Measurements from ENCODE around the gene PSME2. TPM values are rescaled to one million over a fixed set of nuclear protein-coding genes. Genes with fewer than 3 reads are reported as not detected.

Gene PSME2
- total RNA-seq, 1 experiment from 2014 or later = 126 TPM

DNA sequence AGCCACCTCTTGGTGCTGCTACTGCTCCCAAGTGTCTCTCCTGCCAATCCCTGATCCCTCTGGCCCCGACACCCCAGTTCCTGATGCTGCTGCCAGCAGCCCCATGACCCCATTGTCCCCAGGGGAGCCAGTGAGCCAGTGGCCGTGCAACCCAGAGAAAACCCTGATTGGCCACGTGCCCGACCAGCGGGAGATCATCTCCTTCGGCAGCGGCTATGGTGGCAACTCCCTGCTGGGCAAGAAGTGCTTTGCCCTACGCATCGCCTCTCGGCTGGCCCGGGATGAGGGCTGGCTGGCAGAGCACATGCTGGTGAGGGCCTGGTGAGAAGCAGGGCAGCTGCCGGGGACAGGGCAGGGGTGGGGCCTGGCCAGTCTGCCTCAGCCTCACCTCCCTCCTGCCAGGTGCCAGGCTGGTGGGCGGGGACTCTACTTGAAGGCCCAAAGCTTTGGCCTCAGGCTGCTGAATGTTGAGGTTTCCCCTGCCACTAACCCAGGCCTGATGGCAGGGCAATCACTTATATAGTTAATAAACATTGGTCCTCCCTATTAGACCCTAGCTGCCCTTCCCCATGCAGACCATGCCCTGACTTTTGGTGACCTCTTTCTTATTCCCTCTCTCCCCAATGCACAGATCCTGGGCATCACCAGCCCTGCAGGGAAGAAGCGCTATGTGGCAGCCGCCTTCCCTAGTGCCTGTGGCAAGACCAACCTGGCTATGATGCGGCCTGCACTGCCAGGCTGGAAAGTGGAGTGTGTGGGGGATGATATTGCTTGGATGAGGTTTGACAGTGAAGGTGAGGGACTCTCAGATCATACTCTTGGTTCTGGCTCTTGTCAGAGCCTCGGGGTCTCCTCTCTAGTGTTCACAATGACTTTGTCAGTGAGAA, 47.2 kb downstream of the PSME2 start:
- Histone ChIP-seq H2BK5ac (ENCODE audit: insufficient read length, low read length) (no peak overlapping the region), H3T11ph (ENCODE audit: low read length) (no peak overlapping the region)
- H3K4me1 Mint-ChIP-seq = peaks cover 10 to 16% of the 10 kb centered on the region in 2 experiments

More for the DNA sequence above, 47.2 kb downstream of the PSME2 start:
- no CpG with 5 or more reads among the region's 17 CpGs for WGBS (ENCODE audit: extremely low coverage, insufficient read length, low lambda C conversion rate)
- H3K23ac ChIP-seq (ENCODE audit: insufficient read length, low read depth, low read length) = no peak overlapping the region
- H2AFZ ChIP-seq (ENCODE audit: low read length) = no peak overlapping the region
- no peak overlapping the region for H3K27ac ChIP-seq (ENCODE audit: insufficient read length, low read depth, low read length)
- Mint-ChIP-seq H3K4me3 (no peak overlapping the region; a peak in 1 of 5 replicates), H3K27me3 (ENCODE audit: low read depth) (no peaks in the 10 kb centered on the region; the same call in 1 of the 2 replicates), H3K36me3 (ENCODE audit: insufficient read depth in 1 of 3, low read depth in 3 of 3) (peaks cover 63 to 80% (median 68%) of the 10 kb centered on the region in 3 experiments), H3K9me3 (peaks cover 10 to 13% of the 10 kb centered on the region in 2 experiments), H3K27ac (no peak overlapping the region; a peak in 1 of 7 replicates)
- DNase-seq = no peak
- no peak overlapping the region for H2BK15ac ChIP-seq (ENCODE audit: low read depth, low read length)
- no peak overlapping the region for H3K14ac ChIP-seq (ENCODE audit: insufficient read depth, low read length)
- TF ChIP-seq, protein P1, sequence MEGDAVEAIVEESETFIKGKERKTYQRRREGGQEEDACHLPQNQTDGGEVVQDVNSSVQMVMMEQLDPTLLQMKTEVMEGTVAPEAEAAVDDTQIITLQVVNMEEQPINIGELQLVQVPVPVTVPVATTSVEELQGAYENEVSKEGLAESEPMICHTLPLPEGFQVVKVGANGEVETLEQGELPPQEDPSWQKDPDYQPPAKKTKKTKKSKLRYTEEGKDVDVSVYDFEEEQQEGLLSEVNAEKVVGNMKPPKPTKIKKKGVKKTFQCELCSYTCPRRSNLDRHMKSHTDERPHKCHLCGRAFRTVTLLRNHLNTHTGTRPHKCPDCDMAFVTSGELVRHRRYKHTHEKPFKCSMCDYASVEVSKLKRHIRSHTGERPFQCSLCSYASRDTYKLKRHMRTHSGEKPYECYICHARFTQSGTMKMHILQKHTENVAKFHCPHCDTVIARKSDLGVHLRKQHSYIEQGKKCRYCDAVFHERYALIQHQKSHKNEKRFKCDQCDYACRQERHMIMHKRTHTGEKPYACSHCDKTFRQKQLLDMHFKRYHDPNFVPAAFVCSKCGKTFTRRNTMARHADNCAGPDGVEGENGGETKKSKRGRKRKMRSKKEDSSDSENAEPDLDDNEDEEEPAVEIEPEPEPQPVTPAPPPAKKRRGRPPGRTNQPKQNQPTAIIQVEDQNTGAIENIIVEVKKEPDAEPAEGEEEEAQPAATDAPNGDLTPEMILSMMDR (conservative IDR thresholded peaks at IDR 0.05) = no peak
- no peak overlapping the region for H3K9ac ChIP-seq (ENCODE audit: extremely low read depth, insufficient read length, low read length)
- H2AK5ac ChIP-seq (ENCODE audit: insufficient read length, low read length) = no peak overlapping the region
- H4K8ac ChIP-seq (replicated peaks; ENCODE audit: insufficient read length, low read depth, low read length) = no peak overlapping the region
- peaks cover 6% of the 10 kb centered on the region for H3K23me2 ChIP-seq (ENCODE audit: insufficient read length, low read depth, low read length, poor library complexity, severe bottlenecking)
- no peak overlapping the region for H2BK12ac ChIP-seq (ENCODE audit: insufficient read length, low read depth, low read length)
- H3K79me2 ChIP-seq (ENCODE audit: insufficient read depth, low read length) = no peaks in the 10 kb centered on the region; the same call in 1 of the 2 replicates
- H3K27me3 ChIP-seq (ENCODE audit: insufficient read depth, low read length) = no peaks in the 10 kb centered on the region
- no peak overlapping the region for H2BK120ac ChIP-seq (ENCODE audit: low read depth, low read length, poor library complexity, severe bottlenecking)
- no peak overlapping the region for H3K18ac ChIP-seq (ENCODE audit: insufficient read length, low read depth, low read length)
- H3K56ac ChIP-seq (ENCODE audit: insufficient read length, low read depth, low read length) = no peak overlapping the region
- no peak overlapping the region for H4K5ac ChIP-seq (ENCODE audit: insufficient read length, low read depth, low read length)
- H3K79me1 ChIP-seq (ENCODE audit: insufficient read depth, low read depth, low read length, poor library complexity, severe bottlenecking) = no peaks in the 10 kb centered on the region
- no peak overlapping the region for H3K4me2 ChIP-seq (ENCODE audit: insufficient read depth, insufficient read length, low read length)
- no peak overlapping the region for H2BK20ac ChIP-seq (ENCODE audit: low read depth, low read length, poor library complexity, severe bottlenecking)
- H3K9me3 ChIP-seq (ENCODE audit: control insufficient read depth, low read depth, low read length) = no peaks in the 10 kb centered on the region
- H4K91ac ChIP-seq (ENCODE audit: insufficient read length, low read depth, low read length) = no peak overlapping the region
- no peaks in the 10 kb centered on the region for H3K4me1 ChIP-seq (ENCODE audit: insufficient read depth, low read length)
- no peaks in the 10 kb centered on the region for H4K20me1 ChIP-seq (ENCODE audit: control insufficient read depth, insufficient read depth, insufficient read length)
- no peak overlapping the region for H3K4ac ChIP-seq (ENCODE audit: low read depth, low read length)
